Activated CD8-positive, alpha-beta memory T cell treated with anti-CD3 and anti-CD28 coated beads, Interleukin-2, amount 50 U/mL, for 1 hour (primary cell): ENCODE results near the gene SH3GL2.

Experiments
- DNase-seq: peaks from one replicate; pipeline ENCODE4 v3.0.0-alpha.2; 2020; ENCODE audit errors: extremely low read depth

SH3GL2 gene

GRCh38 chr9:17810728-17811571 is 232.1 kb downstream of the SH3GL2 start:
- DNase-seq = no peak

GRCh38 chr9:17813798-17814197 is 234.9 kb downstream of the SH3GL2 start:
- DNase-seq = no peak

GRCh38 chr9:17816431-17817027 is 237.7 kb downstream of the SH3GL2 start:
- DNase-seq = no peak

GRCh38 chr9:17824191-17824590 is 245.3 kb downstream of the SH3GL2 start:
- DNase-seq = no peak

- no peak for DNase-seq
These were observed 245.9 kb downstream of the SH3GL2 start for GRCh38 chr9:17824616-17825264.

GRCh38 chr9:17825265-17825659 is 246.4 kb downstream of the SH3GL2 start:
- DNase-seq = no peak

- no peak for DNase-seq
These were observed 250.2 kb downstream of the SH3GL2 start for GRCh38 chr9:17829064-17829463.

GRCh38 chr9:17829812-17830385 is 251.0 kb downstream of the SH3GL2 start:
- DNase-seq = no peak

GRCh38 chr9:17832812-17833211 is 253.9 kb downstream of the SH3GL2 start:
- DNase-seq = no peak

- DNase-seq = no peak
These were observed 255.0 kb downstream of the SH3GL2 start for GRCh38 chr9:17833846-17834245.

- DNase-seq = no peak
These were observed 259.1 kb downstream of the SH3GL2 start for GRCh38 chr9:17837965-17838364.

- no peak for DNase-seq
These were observed 260.9 kb downstream of the SH3GL2 start for GRCh38 chr9:17839776-17840175.

GRCh38 chr9:17843236-17843635 is 264.4 kb downstream of the SH3GL2 start:
- DNase-seq = no peak
